Testis (tissue), 3 donors: ENCODE results near the gene CEP63. TPM values are rescaled to one million over a fixed set of nuclear protein-coding genes. Genes with fewer than 3 reads are reported as not detected.

ENCODE experiments used
- DNase-seq: peaks from one replicate; pipeline ENCODE4 v3.0.0-alpha.2; 2019
- H3K27ac ChIP-seq, 2 donors: fragments of 200-600 bp; sonication (generic); one replicate each; pipeline ENCODE4 v1.5.1; 2019
- H3K27me3 ChIP-seq: fragments of 200-600 bp; sonication (generic); one replicate; pipeline ENCODE4 v1.5.1; 2019
- H3K36me3 ChIP-seq: fragments of 200-600 bp; sonication (generic); one replicate; pipeline ENCODE4 v1.5.1; 2017; ENCODE audit warnings: low read depth; ENCODE audit errors: missing control alignments
- H3K4me1 ChIP-seq: fragments of 200-600 bp; sonication (generic); one replicate; pipeline ENCODE4 v1.5.1; 2019
- H3K4me3 ChIP-seq, 2 donors: fragments of 200-600 bp; sonication (generic); one replicate each; pipeline ENCODE4 v1.5.1; 2017 to 2019
- H3K9me3 ChIP-seq: fragments of 200-600 bp; sonication (generic); one replicate; pipeline ENCODE4 v1.5.1; 2017
- POLR2A ChIP-seq: fragments of 450-650 bp; IDR thresholded peaks from one replicate; pipeline ENCODE4 v1.6.1; 2017; ENCODE audit warnings: antibody characterized with exemption, mild to moderate bottlenecking, moderate library complexity
- WGBS, 2 donors: methylation state at CpG; one replicate each; pipeline ENCODE4 v1.1.5; 2018; 5-methylcytosine and 5-hydroxymethylcytosine counted together
- intact Hi-C: fragments of 100-400 bp; cut with DNase I; formaldehyde crosslinking; loops from one replicate; pipeline ENCODE4 v1.15.1; 2023; ENCODE audit warnings: low total_unique reads
- polyA plus RNA-seq: library from polyadenylated mRNA; stranded (reverse); fragments of 350-450 nt; fragmentation: Illumina TruSeq; extraction: RNeasy Lipid Tissue Mini Kit (QIAGEN cat#74804); gene quantifications from one replicate; pipeline ENCODE4 v1.2.3, GENCODE V29; 2014; ENCODE audit warnings: low read depth, low replicate concordance; ENCODE audit not compliant: insufficient read depth
- total RNA-seq, 2 donors: library from RNA; depleted of rRNA; stranded (reverse); fragments of >200 nt; gene quantifications; one replicate each; pipeline ENCODE4 v1.2.3, GENCODE V29; 2016
- TF ChIP-seq, protein P1 (sequence below), 3 experiments: fragments of 450-650 bp in 2 of 3; fragments of 200-600 bp in 1 of 3; sonication (generic) in 1 of 3; IDR thresholded peaks; one replicate each; pipeline ENCODE4 v1.5.1; 2016 to 2019; ENCODE audit warnings: antibody characterized with exemption in 3 of 3, mild to moderate bottlenecking in 2 of 3, moderate library complexity in 1 of 3

CEP63 gene
- total and polyA plus RNA-seq, 3 donors from 2014 or later: 42.3 to 74.5 (median 45.5) TPM

GRCh38 chr3:134527538-134528186, 41.8 kb downstream of the CEP63 start:
- no peak for TF ChIP-seq POLR2A
- TF ChIP-seq, protein P1, sequence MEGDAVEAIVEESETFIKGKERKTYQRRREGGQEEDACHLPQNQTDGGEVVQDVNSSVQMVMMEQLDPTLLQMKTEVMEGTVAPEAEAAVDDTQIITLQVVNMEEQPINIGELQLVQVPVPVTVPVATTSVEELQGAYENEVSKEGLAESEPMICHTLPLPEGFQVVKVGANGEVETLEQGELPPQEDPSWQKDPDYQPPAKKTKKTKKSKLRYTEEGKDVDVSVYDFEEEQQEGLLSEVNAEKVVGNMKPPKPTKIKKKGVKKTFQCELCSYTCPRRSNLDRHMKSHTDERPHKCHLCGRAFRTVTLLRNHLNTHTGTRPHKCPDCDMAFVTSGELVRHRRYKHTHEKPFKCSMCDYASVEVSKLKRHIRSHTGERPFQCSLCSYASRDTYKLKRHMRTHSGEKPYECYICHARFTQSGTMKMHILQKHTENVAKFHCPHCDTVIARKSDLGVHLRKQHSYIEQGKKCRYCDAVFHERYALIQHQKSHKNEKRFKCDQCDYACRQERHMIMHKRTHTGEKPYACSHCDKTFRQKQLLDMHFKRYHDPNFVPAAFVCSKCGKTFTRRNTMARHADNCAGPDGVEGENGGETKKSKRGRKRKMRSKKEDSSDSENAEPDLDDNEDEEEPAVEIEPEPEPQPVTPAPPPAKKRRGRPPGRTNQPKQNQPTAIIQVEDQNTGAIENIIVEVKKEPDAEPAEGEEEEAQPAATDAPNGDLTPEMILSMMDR (IDR thresholded peaks at IDR 0.05): no peak
- H3K9me3 ChIP-seq: no peaks in the 10 kb centered on the region
- no peaks in the 10 kb centered on the region for H3K4me1 ChIP-seq
- H3K27me3 ChIP-seq: no peaks in the 10 kb centered on the region
- no peak overlapping the region for H3K27ac ChIP-seq
- 96 to 99% methylated on average over 7 of the region's 7 CpGs for WGBS, 2 donors
- H3K36me3 ChIP-seq: no peaks in the 10 kb centered on the region
- no peak overlapping the region for H3K4me3 ChIP-seq
- no peak for DNase-seq
- intact Hi-C loops: no loop called here

DNA sequence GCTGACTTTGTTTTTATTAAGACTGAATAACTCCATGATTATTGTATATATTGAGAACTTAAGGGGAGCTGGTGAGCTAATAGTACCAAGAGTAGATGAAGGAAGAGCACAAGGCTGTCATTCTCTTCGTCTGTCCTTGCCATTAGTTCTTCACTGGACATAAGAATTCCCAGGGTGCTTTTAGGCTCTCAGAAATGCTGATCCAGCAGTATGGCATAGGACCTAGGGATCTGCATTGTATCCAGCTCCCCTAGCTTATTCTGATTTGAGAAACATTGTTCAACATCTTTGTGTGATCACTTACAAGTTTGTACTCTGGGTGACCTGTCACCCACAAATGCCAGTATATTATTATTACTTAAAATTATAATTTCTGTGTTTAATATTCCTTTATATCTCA, 47.6 kb downstream of the CEP63 start:
- intact Hi-C loops: no loop called here
- WGBS, 2 donors: 89 to 93% methylated on average over 1 of the region's 1 CpG
- Histone ChIP-seq H3K36me3 (no peaks in the 10 kb centered on the region), H3K9me3 (no peaks in the 10 kb centered on the region), H3K27ac (no peak overlapping the region), H3K27me3 (no peaks in the 10 kb centered on the region), H3K4me3 (no peak overlapping the region), H3K4me1 (no peaks in the 10 kb centered on the region)
- TF ChIP-seq POLR2A: no peak
- TF ChIP-seq, protein P1 (IDR thresholded peaks at IDR 0.05): no peak
- no peak for DNase-seq

DNA sequence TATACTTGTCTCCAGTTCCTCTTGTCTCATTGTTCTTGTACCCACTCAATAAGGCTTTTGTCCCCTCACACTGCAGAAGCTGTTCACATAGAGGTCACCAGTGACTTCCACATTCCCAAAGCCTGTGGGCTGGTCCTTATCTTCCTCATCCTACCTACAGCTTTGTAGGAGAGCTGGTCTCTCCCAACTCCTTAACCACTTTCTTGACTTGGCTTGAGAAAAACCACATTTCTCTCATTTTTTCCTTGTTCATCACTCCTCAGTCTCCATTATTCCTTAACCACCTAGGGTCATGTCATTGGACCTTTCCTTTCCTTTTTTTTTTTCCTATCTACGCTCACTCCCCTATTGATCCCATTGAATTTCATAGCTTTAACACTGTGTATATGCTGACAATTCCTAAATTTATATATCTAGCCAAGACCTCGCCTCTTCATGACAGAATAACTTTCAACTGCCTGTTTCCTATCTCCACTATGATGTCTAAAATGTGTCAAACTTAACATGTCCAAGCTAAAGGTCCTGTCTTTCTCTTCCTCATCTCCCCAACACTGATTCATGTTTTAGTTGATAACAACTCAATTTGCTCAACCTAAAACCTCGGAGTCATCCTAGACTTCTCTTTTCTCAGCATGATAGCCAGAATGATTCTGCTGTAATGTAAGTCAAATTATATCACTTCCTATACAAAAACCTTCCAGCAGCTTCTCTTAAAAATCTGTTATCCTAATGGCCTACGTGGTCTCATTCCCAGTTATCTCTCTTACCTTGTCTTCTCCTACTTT, 49.5 kb downstream of the CEP63 start:
- DNase-seq: no peak
- 94 to 99% methylated on average over 4 of the region's 4 CpGs for WGBS, 2 donors

GRCh38 chr3:134536781-134537180, 50.9 kb downstream of the CEP63 start:
- 90 to 92% methylated on average over 5 of the region's 5 CpGs for WGBS, 2 donors
- Histone ChIP-seq H3K27me3 (no peaks in the 10 kb centered on the region), H3K36me3 (no peaks in the 10 kb centered on the region), H3K9me3 (no peaks in the 10 kb centered on the region), H3K27ac (no peak overlapping the region), H3K4me3 (no peak overlapping the region), H3K4me1 (no peaks in the 10 kb centered on the region)
- no peak for TF ChIP-seq POLR2A
- TF ChIP-seq, protein P1 (IDR thresholded peaks at IDR 0.05): no peak
- intact Hi-C loops: no loop called here
- DNase-seq: no peak

More for the DNA sequence above, 49.5 kb downstream of the CEP63 start:
- no peak for TF ChIP-seq POLR2A
- TF ChIP-seq, protein P1 (IDR thresholded peaks at IDR 0.05): no peak
- intact Hi-C loops: no loop called here
- no peaks in the 10 kb centered on the region for H3K27me3 ChIP-seq
- H3K9me3 ChIP-seq: no peaks in the 10 kb centered on the region
- no peaks in the 10 kb centered on the region for H3K36me3 ChIP-seq
- no peak overlapping the region for H3K4me3 ChIP-seq
- H3K4me1 ChIP-seq: no peaks in the 10 kb centered on the region
- H3K27ac ChIP-seq: no peak overlapping the region
